Transverse colon (tissue), 4 donors: ENCODE data around the gene CTSA. TPM values are rescaled to one million over a fixed set of nuclear protein-coding genes. Genes with fewer than 3 reads are reported as not detected.

Source experiments
- DNase-seq: peaks from one replicate; pipeline ENCODE4 v3.0.0-alpha.2; 2019
- H3K27ac ChIP-seq, 4 donors: fragments of 200-600 bp; sonication (generic); 2 replicates each; pipeline ENCODE4 v1.5.1; 2016 to 2018; ENCODE audit warnings: inconsistent platforms in 4 of 4
- H3K27me3 ChIP-seq: fragments of 200-600 bp; sonication (generic); 2 replicates; pipeline ENCODE4 v1.5.1; 2017; ENCODE audit warnings: inconsistent platforms
- H3K36me3 ChIP-seq, 4 donors: fragments of 200-600 bp; sonication (generic); 2 replicates each; pipeline ENCODE4 v1.5.1; 2017 to 2019; ENCODE audit warnings: inconsistent platforms in 4 of 4
- H3K4me1 ChIP-seq, 4 donors: fragments of 200-600 bp; sonication (generic); 2 replicates each; pipeline ENCODE4 v1.5.1; 2017 to 2020; ENCODE audit warnings: inconsistent platforms in 4 of 4
- H3K4me3 ChIP-seq, 4 donors: fragments of 200-600 bp; sonication (generic); 1 replicate in 1 of 4; 2 replicates in 3 of 4; pipeline versions ENCODE4 v1.5.1 to v1.6.1; 2017 to 2019; ENCODE audit warnings: inconsistent platforms in 4 of 4
- H3K9me3 ChIP-seq, 2 donors: fragments of 200-600 bp; sonication (generic); 2 replicates each; pipeline ENCODE4 v1.5.1; 2017 to 2019; ENCODE audit warnings: inconsistent platforms in 2 of 2
- EP300 ChIP-seq: sonication (generic); formaldehyde crosslinking; IDR thresholded peaks from one replicate; pipeline ENCODE4 v1.6.1; 2017; ENCODE audit warnings: antibody characterized with exemption, low read depth
- POLR2A ChIP-seq: fragments of 450-650 bp; IDR thresholded peaks from one replicate; pipeline ENCODE4 v1.6.1; 2016; ENCODE audit warnings: antibody characterized with exemption, mild to moderate bottlenecking, moderate library complexity
- POLR2AphosphoS5 ChIP-seq, 3 donors: sonication (generic); formaldehyde crosslinking; IDR thresholded peaks; one replicate each; pipeline ENCODE4 v1.6.1; 2016; ENCODE audit warnings: antibody characterized with exemption in 3 of 3
- WGBS, 2 donors: methylation state at CpG; one replicate each; pipeline ENCODE4 v1.1.5; 2018; ENCODE audit warnings: low coverage in 1 of 2; 5-methylcytosine and 5-hydroxymethylcytosine counted together
- in situ Hi-C, 4 donors: fragments of 200-750 bp; cut with MboI; loops; one replicate each; pipeline versions ENCODE4 v1.15.0 to v1.15.1; 2017; ENCODE audit warnings: low sequenced_read_pairs in 3 of 4, low pct_ligation_motif_present in 1 of 4, low pct_unique_long_range_greater_than_20kb in 1 of 4
- intact Hi-C: fragments of 100-400 bp; cut with DNase I; formaldehyde crosslinking; loops from one replicate; pipeline ENCODE4 v1.15.1; 2023; ENCODE audit warnings: low total_unique reads
- total RNA-seq, 4 donors: library from RNA; depleted of rRNA; stranded (reverse); fragments of >200 nt; gene quantifications; one replicate each; pipeline ENCODE4 v1.1.0, GENCODE V29; 2016
- TF ChIP-seq, protein P1 (sequence below), 5 experiments: fragments of 200-600 bp in 3 of 5; fragments of 450-650 bp in 2 of 5; sonication (generic) in 3 of 5; IDR thresholded peaks; 1 replicate in 2 of 5; 2 replicates in 3 of 5; pipeline ENCODE4 v1.5.1; 2016 to 2017; ENCODE audit warnings: antibody characterized with exemption in 5 of 5, inconsistent platforms in 3 of 5, mild to moderate bottlenecking in 2 of 5, moderate library complexity in 1 of 5

CTSA gene
- total RNA-seq, 4 donors from 2014 or later = 197 to 971 (median 466) TPM

DNA sequence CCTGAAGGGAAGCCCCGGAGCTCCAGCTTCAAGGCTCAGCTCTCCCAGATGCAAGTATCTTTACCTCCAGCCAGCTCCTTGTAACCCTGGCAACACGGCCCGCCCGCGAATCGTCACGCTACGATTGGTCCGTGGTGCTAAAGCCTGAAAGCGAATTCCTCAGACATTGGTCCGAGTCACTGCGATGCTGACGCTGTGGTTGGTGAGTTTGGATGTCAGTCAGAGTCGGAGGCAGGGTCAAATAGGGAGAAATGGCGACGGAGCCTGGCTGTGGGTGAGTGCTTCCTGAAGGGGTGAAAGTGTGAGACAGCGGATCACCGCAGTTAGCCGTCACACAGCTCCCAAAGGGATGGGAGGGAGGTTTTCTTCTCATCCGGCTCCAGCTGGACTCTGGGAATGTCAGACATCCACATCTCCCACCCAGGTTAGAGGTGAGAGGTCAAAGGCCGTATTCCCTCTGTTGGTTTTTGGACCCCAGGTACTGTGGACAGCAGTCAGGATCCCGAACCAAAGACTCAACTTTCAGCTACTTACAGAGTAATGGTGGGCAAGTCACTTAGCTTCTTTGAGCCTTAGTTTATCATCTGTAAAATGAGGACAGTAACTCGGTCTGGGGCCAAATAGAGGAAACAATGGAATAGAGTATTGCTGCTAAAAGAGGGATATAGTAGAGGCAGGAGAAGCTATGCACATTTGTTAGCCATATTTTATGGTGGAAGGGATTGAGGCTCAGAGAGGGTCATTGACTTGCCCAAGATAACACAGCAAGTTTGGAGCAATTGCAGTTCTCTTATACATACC lies 9.9 kb upstream of the CTSA start, which contains the start of gene ZSWIM1:
Gene ZSWIM1 (plus strand): TSS at position 240 of the 801 bp plus-strand sequence. CDS start 1,366 bp downstream, outside the sequence.
- no peaks in the 10 kb centered on the region for H3K9me3 ChIP-seq
- no peaks in the 10 kb centered on the region for H3K27me3 ChIP-seq
- 1% methylated on average over 13 to 23 of the region's 23 CpGs for WGBS, 2 donors
- TF ChIP-seq POLR2A (peak; percentile 60), EP300 (no peak), POLR2AphosphoS5 (IDR thresholded peaks at IDR 0.05) (peak; percentile 63 to 78 (median 75))
- TF ChIP-seq, protein P1, sequence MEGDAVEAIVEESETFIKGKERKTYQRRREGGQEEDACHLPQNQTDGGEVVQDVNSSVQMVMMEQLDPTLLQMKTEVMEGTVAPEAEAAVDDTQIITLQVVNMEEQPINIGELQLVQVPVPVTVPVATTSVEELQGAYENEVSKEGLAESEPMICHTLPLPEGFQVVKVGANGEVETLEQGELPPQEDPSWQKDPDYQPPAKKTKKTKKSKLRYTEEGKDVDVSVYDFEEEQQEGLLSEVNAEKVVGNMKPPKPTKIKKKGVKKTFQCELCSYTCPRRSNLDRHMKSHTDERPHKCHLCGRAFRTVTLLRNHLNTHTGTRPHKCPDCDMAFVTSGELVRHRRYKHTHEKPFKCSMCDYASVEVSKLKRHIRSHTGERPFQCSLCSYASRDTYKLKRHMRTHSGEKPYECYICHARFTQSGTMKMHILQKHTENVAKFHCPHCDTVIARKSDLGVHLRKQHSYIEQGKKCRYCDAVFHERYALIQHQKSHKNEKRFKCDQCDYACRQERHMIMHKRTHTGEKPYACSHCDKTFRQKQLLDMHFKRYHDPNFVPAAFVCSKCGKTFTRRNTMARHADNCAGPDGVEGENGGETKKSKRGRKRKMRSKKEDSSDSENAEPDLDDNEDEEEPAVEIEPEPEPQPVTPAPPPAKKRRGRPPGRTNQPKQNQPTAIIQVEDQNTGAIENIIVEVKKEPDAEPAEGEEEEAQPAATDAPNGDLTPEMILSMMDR (IDR thresholded peaks at IDR 0.05) = peak in 1 of 5 experiments; percentile 17
- peak within 1 kb of the TSS; percentile 50 to 70 (median 56) for H3K4me3 ChIP-seq
- H3K27ac ChIP-seq = peak within 1 kb of the TSS; percentile 88 to 89 (median 88)
- H3K4me1 ChIP-seq = peaks cover 10 to 26% (median 14%) of the 10 kb centered on the region in 4 donors
- peaks cover 0 to 12% (median 8%) of the 10 kb centered on the region in 4 donors for H3K36me3 ChIP-seq
- intact Hi-C loops (no loop called here), in situ Hi-C loops (no loop called here)
- DNase-seq = peak; percentile 100

DNA sequence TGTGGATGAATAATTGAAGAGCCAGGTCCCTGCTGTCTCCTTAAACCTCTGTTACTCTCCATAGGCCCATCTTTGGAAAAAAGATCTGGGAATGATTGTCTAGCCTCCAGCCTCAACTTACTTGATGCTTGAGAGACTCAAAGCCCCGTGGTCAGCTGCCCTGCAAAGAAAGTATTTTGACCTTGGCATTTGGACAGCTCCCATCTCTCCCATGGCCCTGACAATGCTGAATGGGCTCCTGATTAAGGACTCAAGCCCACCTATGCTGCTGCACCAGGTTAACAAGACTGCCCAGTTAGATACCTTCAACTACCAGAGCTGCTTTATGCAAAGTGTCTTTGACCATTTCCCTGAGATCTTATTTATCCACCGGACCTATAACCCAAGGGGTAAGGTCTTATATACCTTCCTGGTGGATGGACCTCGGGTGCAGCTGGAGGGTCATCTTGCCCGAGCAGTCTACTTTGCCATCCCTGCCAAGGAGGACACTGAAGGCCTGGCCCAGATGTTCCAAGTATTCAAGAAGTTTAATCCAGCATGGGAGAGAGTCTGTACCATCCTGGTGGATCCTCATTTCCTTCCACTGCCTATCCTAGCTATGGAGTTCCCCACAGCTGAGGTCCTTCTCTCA lies 8.6 kb upstream of the CTSA start:
- 82 to 100% methylated on average over 2 to 4 of the region's 4 CpGs for WGBS, 2 donors
- no peak for DNase-seq

DNA sequence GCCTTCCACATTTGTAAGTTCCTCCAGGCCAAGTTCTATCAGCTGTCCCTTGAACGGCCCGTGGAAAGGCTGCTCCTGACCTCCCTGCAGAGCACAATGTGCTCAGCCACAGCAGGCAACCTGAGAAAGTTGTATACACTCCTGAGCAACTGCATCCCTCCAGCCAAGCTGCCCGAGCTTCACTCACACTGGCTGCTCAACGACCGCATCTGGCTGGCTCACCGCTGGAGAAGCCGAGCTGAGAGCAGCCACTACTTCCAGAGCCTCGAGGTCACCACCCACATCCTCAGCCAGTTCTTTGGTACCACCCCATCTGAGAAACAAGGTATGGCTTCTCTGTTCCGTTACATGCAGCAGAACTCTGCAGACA lies 8.1 kb upstream of the CTSA start:
- WGBS, 2 donors = 77% methylated on average over 9 of the region's 9 CpGs; no CpG with 5 or more reads in 1 of the 2 donors
- Histone ChIP-seq H3K9me3 (no peaks in the 10 kb centered on the region), H3K27me3 (no peaks in the 10 kb centered on the region), H3K4me3 (no peak overlapping the region), H3K4me1 (peaks cover 10 to 26% (median 14%) of the 10 kb centered on the region in 4 donors), H3K36me3 (peaks cover 0 to 10% (median 3%) of the 10 kb centered on the region in 4 donors), H3K27ac (no peak overlapping the region)
- TF ChIP-seq POLR2AphosphoS5 (IDR thresholded peaks at IDR 0.05) (no peak), POLR2A (no peak), EP300 (no peak)
- TF ChIP-seq, protein P1 (IDR thresholded peaks at IDR 0.05) = no peak
- intact Hi-C loops = no loop called here
- no peak for DNase-seq
- in situ Hi-C loops = no loop called here

More for the DNA sequence above, 8.6 kb upstream of the CTSA start:
- intact Hi-C loops = no loop called here
- in situ Hi-C loops = no loop called here
- Histone ChIP-seq H3K4me3 (no peak overlapping the region), H3K36me3 (peaks cover 0 to 11% (median 5%) of the 10 kb centered on the region in 4 donors), H3K27ac (no peak overlapping the region), H3K4me1 (peaks cover 10 to 26% (median 14%) of the 10 kb centered on the region in 4 donors), H3K9me3 (no peaks in the 10 kb centered on the region), H3K27me3 (no peaks in the 10 kb centered on the region)
- no peak for TF ChIP-seq POLR2AphosphoS5 (IDR thresholded peaks at IDR 0.05)
- TF ChIP-seq EP300 = no peak
- TF ChIP-seq POLR2A = no peak

DNA sequence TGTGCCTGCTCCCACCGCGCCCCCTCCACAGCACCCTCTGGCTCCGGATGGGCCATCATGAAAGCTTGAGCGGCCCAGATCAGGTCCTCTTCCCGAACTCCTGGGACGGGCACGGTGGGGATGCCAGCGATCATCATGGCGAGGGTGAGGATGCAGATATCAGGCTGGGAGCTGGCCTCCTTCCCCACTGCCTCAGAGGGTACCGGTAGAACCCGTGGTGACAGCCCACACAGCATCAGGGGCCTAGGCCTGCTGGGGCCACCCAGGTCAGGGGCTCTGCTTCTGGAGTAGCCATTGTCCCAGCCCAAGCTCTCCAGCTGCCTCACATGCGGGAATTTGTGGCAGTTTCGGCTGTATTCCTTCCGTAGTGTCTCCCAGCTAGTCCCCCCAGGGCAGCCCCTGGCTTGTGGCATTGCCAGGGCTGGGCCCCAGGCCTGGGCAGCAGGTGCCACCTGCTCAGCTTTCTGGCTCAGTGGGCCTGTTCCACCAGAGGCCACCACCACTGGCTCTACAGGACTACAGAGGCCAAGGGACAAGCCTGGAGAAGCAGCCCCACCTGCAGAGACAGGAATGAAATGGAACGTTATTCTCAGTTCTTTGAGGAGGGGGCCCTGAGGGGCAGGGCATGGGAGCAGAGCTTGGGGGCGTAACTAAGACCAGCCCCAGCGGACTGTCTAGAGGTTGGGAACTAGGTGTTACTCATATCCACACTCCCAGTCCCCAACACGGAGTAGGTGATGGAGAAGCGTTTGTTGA lies 4.4 kb upstream of the CTSA start:
- peaks cover 0 to 7% (median 3%) of the 10 kb centered on the region in 4 donors for H3K36me3 ChIP-seq
- no peak for DNase-seq
- H3K4me1 ChIP-seq = peaks cover 5 to 35% (median 18%) of the 10 kb centered on the region in 4 donors
- no peak overlapping the region for H3K27ac ChIP-seq
- TF ChIP-seq, protein P1 (IDR thresholded peaks at IDR 0.05) = no peak
- no peak for TF ChIP-seq POLR2AphosphoS5 (IDR thresholded peaks at IDR 0.05)
- no peaks in the 10 kb centered on the region for H3K27me3 ChIP-seq
- in situ Hi-C loops (no loop called here), intact Hi-C loops (no loop called here)
- 94 to 100% methylated on average over 3 to 19 of the region's 19 CpGs for WGBS, 2 donors
- H3K4me3 ChIP-seq = no peak overlapping the region
- H3K9me3 ChIP-seq = no peaks in the 10 kb centered on the region
